Suprapubic skin (tissue), 4 donors: ENCODE results near the gene CDHR3.
"Not testable (repeated sequence)": the region's sequence is repeated elsewhere in the genome, so short reads cannot be mapped to it uniquely, and the experiment has no call there.

Source experiments
- EP300 ChIP-seq: sonication (generic); formaldehyde crosslinking; IDR thresholded peaks from one replicate; pipeline ENCODE4 v1.6.1; 2017; ENCODE audit warnings: antibody characterized with exemption
- POLR2A ChIP-seq, 2 donors: fragments of 450-650 bp; IDR thresholded peaks; one replicate each; pipeline ENCODE4 v1.6.1; 2017; ENCODE audit warnings: antibody characterized with exemption in 2 of 2, mild to moderate bottlenecking in 2 of 2, moderate library complexity in 2 of 2
- POLR2AphosphoS5 ChIP-seq, 3 donors: sonication (generic); formaldehyde crosslinking; IDR thresholded peaks; one replicate each; pipeline ENCODE4 v1.6.1; 2017; ENCODE audit warnings: antibody characterized with exemption in 3 of 3
- TF ChIP-seq, protein P1 (sequence below), 2 donors: fragments of 200-600 bp in 1 of 2; fragments of 450-650 bp in 1 of 2; sonication (generic) in 1 of 2; IDR thresholded peaks; one replicate each; pipeline ENCODE4 v1.5.1; 2016 to 2019; ENCODE audit warnings: antibody characterized with exemption in 2 of 2, mild to moderate bottlenecking in 1 of 2, moderate library complexity in 1 of 2

DNA sequence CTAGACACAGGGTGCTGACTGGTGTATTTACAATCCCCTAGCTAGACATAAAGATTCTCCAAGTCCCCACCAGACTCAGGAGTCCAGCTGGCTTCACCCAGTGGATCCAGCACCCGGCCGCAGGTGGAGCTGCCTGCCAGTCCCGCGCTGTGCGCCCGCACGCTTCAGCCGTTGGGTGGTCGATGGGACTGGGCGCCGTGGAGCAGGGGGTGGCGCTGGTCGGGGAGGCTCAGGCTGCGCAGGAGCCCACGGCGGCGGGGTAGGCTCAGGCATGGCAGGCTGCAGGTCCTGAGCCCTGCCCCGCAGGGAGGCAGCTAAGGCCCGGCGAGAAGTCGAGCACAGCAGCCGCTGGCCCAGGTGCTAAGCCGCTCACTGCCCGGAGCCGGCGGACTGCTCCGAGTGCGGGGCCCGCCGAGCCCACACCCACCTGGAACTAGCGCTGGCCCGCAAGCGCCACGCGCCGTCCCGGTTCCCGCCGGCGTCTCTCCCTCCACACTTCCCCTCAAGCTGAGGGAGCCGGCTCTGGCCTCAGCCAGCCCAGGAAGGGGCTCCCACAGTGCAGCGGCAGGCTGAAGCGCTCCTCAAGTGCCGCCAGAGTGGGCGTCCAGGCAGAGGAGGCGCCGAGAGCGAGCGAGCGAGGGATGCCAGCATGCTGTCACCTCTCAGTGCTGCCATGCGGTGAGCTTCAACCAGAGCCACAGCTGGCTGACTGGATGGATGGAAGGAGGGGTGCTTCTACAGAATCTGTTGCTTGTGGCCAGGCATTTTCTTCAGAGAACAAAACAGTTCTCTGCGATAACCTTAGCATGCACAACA is 7.2 kb upstream of the CDHR3 start:
- TF ChIP-seq POLR2AphosphoS5 (IDR thresholded peaks at IDR 0.05); POLR2A (IDR thresholded peaks at IDR 0.05); EP300: not testable (repeated sequence)
- TF ChIP-seq, protein P1, sequence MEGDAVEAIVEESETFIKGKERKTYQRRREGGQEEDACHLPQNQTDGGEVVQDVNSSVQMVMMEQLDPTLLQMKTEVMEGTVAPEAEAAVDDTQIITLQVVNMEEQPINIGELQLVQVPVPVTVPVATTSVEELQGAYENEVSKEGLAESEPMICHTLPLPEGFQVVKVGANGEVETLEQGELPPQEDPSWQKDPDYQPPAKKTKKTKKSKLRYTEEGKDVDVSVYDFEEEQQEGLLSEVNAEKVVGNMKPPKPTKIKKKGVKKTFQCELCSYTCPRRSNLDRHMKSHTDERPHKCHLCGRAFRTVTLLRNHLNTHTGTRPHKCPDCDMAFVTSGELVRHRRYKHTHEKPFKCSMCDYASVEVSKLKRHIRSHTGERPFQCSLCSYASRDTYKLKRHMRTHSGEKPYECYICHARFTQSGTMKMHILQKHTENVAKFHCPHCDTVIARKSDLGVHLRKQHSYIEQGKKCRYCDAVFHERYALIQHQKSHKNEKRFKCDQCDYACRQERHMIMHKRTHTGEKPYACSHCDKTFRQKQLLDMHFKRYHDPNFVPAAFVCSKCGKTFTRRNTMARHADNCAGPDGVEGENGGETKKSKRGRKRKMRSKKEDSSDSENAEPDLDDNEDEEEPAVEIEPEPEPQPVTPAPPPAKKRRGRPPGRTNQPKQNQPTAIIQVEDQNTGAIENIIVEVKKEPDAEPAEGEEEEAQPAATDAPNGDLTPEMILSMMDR (IDR thresholded peaks at IDR 0.05), result not testable (repeated sequence)
